Memory B cell (primary cell): ENCODE data around the gene PYDC1.
A peak's percentile ranks its signal among the peaks of the same experiment; 100 is the strongest.
"Not testable (repeated sequence)": the region's sequence is repeated elsewhere in the genome, so short reads cannot be mapped to it uniquely, and the experiment has no call there.

Experiments
- ATAC-seq: fragments of 150-1000 bp; cut with Tn5 transposase; 2 replicates; pipeline ENCODE4 v1.10.0; 2021; ENCODE audit warnings: low read depth, mild to moderate bottlenecking, moderate library complexity
- DNase-seq, 2 donors: peaks; one replicate each; pipeline ENCODE4 v3.0.0; 2022; ENCODE audit warnings: low spot score in 2 of 2
- H3K27ac Mint-ChIP-seq: one replicate; pipeline ENCODE4 v1.8.0; 2022; ENCODE audit warnings: mild to moderate bottlenecking, moderate library complexity, mixed read lengths
- H3K27me3 Mint-ChIP-seq: one replicate; pipeline ENCODE4 v1.8.0; 2022; ENCODE audit warnings: mixed read lengths
- H3K36me3 Mint-ChIP-seq: one replicate; pipeline ENCODE4 v1.8.0; 2022; ENCODE audit warnings: mild to moderate bottlenecking, mixed read lengths
- H3K4me1 Mint-ChIP-seq: one replicate; pipeline ENCODE4 v1.8.0; 2022; ENCODE audit warnings: mixed read lengths
- H3K4me3 Mint-ChIP-seq: one replicate; pipeline ENCODE4 v1.8.0; 2022; ENCODE audit warnings: mild to moderate bottlenecking, moderate library complexity, mixed read lengths
- H3K9me3 Mint-ChIP-seq: one replicate; pipeline ENCODE4 v1.8.0; 2022; ENCODE audit warnings: mixed read lengths

The PYDC1 gene

DNA sequence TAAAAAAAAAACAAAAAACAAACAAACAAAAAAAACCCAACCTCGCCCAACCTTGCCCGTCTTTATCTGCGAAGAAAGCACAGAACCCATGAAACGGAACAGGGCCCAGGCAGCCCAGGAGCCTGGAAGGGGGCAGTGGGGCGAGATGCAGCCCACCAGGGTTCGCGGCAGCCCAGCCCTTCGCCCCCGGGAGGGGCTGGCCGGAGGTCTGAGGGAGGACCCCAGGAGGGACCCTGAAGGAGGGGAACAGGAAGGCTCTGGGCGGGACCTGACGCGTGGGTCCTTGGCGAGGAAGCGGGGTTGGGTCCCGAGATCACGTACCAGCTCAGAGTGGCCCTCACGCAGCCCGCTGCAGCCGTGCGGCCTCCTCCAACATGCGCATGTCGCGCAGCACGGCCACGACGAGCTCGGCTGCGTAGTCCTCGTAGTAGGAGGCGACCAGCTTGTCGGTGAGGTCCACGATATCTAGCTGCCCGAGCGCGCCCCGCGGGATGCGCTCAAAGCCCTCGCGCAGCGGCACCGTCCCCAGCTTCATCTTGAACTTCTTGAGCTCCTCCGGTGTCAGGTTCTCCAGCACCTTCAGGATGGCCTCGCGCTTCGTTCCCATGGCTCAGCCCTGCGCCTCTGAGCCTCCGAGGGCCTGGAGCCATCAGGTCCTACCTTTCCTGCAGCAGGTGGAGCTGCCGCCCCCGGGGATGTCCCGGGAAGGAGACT lies at the start of gene PYDC1:
TSS of gene PYDC1 (minus strand) at position 714 of the 714 bp plus-strand sequence. CDS start at position 607, 107 bp downstream.
- peak within 1 kb of the TSS; percentile 82 for H3K4me3 Mint-ChIP-seq

GRCh38 chr16:31265329-31266245 lies 48.7 kb upstream of the PYDC1 start:
- peak; percentile 41 to 53 for DNase-seq
- Mint-ChIP-seq H3K27ac (peak overlapping the region; percentile 93), H3K4me1 (peaks cover 39% of the 10 kb centered on the region), H3K36me3 (peaks cover 28% of the 10 kb centered on the region), H3K9me3 (no peaks in the 10 kb centered on the region), H3K27me3 (no peaks in the 10 kb centered on the region), H3K4me3 (peak overlapping the region; percentile 71)
- peak; percentile 95 for ATAC-seq

More for the DNA sequence above, at the start of gene PYDC1:
- Mint-ChIP-seq H3K36me3 (no peaks in the 10 kb centered on the region), H3K4me1 (peaks cover 31% of the 10 kb centered on the region), H3K27ac (no peak within 1 kb of the TSS), H3K9me3 (no peaks in the 10 kb centered on the region), H3K27me3 (peaks cover 22% of the 10 kb centered on the region)
- DNase-seq (peak in 1 of 2 donors; percentile 38), ATAC-seq (peak; percentile 7)

GRCh38 chr16:31262084-31262483 lies 45.1 kb upstream of the PYDC1 start:
- no peak overlapping the region for H3K27ac Mint-ChIP-seq
- no peaks in the 10 kb centered on the region for H3K9me3 Mint-ChIP-seq
- peaks cover 45% of the 10 kb centered on the region for H3K4me1 Mint-ChIP-seq
- peak overlapping the region; percentile 38 for H3K4me3 Mint-ChIP-seq
- peaks cover 11% of the 10 kb centered on the region for H3K36me3 Mint-ChIP-seq
- H3K27me3 Mint-ChIP-seq: no peaks in the 10 kb centered on the region
- DNase-seq (no peak), ATAC-seq (no peak)

GRCh38 chr16:31260136-31260931 lies 43.4 kb upstream of the PYDC1 start:
- peaks cover 38% of the 10 kb centered on the region for H3K4me1 Mint-ChIP-seq
- H3K27ac Mint-ChIP-seq: peak overlapping the region; percentile 77

GRCh38 chr16:31258366-31258765 lies 41.4 kb upstream of the PYDC1 start:
- H3K4me1 Mint-ChIP-seq: peaks cover 42% of the 10 kb centered on the region
- H3K9me3 Mint-ChIP-seq: no peaks in the 10 kb centered on the region
- DNase-seq (no peak), ATAC-seq (no peak)
- no peak overlapping the region for H3K4me3 Mint-ChIP-seq
- peaks cover 4% of the 10 kb centered on the region for H3K36me3 Mint-ChIP-seq
- H3K27ac Mint-ChIP-seq: no peak overlapping the region
- H3K27me3 Mint-ChIP-seq: no peaks in the 10 kb centered on the region

More at GRCh38 chr16:31260136-31260931, 43.4 kb upstream of the PYDC1 start:
- Mint-ChIP-seq H3K36me3 (peaks cover 4% of the 10 kb centered on the region), H3K4me3 (peak overlapping the region; percentile 84), H3K27me3 (no peaks in the 10 kb centered on the region), H3K9me3 (no peaks in the 10 kb centered on the region)
- no peak for ATAC-seq
- no peak for DNase-seq

DNA sequence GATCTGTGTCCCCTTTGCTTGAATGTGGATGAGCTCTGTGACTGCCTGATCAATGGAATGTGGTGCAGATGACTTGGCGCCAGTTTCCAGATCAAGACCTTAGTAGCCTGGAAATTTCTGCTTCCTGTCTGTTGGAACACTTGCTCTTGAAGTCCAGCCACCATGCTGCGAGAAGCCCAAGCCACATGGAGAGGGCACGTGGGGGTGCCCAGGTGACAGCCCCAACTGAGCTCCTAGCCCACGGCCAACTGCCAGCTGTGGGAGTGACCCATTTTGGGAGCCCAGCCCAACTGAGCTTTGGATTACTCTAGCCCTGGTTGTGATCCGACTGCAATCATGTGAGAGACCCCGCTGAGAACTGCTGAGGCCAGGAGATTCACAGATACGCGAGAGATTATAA lies 39.5 kb upstream of the PYDC1 start:
- H3K27ac Mint-ChIP-seq: no peak overlapping the region
- no peaks in the 10 kb centered on the region for H3K36me3 Mint-ChIP-seq
- ATAC-seq (no peak), DNase-seq (no peak)
- no peaks in the 10 kb centered on the region for H3K9me3 Mint-ChIP-seq
- H3K27me3 Mint-ChIP-seq: peaks cover 4% of the 10 kb centered on the region
- no peak overlapping the region for H3K4me3 Mint-ChIP-seq
- peaks cover 30% of the 10 kb centered on the region for H3K4me1 Mint-ChIP-seq

GRCh38 chr16:31253642-31254045 lies 36.7 kb upstream of the PYDC1 start:
- Mint-ChIP-seq H3K27me3 (peaks cover 4% of the 10 kb centered on the region), H3K36me3 (no peaks in the 10 kb centered on the region), H3K4me1 (peaks cover 15% of the 10 kb centered on the region), H3K27ac (no peak overlapping the region), H3K4me3 (peak overlapping the region; percentile 7), H3K9me3 (no peaks in the 10 kb centered on the region)
- ATAC-seq (peak; percentile 43), DNase-seq (no peak)

- Mint-ChIP-seq H3K9me3 (no peaks in the 10 kb centered on the region), H3K36me3 (no peaks in the 10 kb centered on the region), H3K4me3 (no peak overlapping the region), H3K27me3 (peaks cover 4% of the 10 kb centered on the region), H3K27ac (no peak overlapping the region), H3K4me1 (peaks cover 13% of the 10 kb centered on the region)
- no peak for ATAC-seq
- no peak for DNase-seq
Observed at GRCh38 chr16:31251435-31251834, 34.5 kb upstream of the PYDC1 start.

- ATAC-seq: no peak
- Mint-ChIP-seq H3K27ac (no peak overlapping the region), H3K9me3 (no peaks in the 10 kb centered on the region), H3K27me3 (peaks cover 4% of the 10 kb centered on the region), H3K36me3 (no peaks in the 10 kb centered on the region), H3K4me1 (peaks cover 13% of the 10 kb centered on the region), H3K4me3 (no peak overlapping the region)
- DNase-seq: no peak
Observed at GRCh38 chr16:31250782-31251384, 33.9 kb upstream of the PYDC1 start.

GRCh38 chr16:31248344-31248743 lies 31.4 kb upstream of the PYDC1 start:
- DNase-seq: no peak
- H3K27ac Mint-ChIP-seq: no peak overlapping the region
- peaks cover 4% of the 10 kb centered on the region for H3K27me3 Mint-ChIP-seq
- ATAC-seq: no peak
- H3K4me1 Mint-ChIP-seq: peaks cover 9% of the 10 kb centered on the region
- H3K36me3 Mint-ChIP-seq: no peaks in the 10 kb centered on the region
- no peaks in the 10 kb centered on the region for H3K9me3 Mint-ChIP-seq
- no peak overlapping the region for H3K4me3 Mint-ChIP-seq

GRCh38 chr16:31246296-31246695 lies 29.4 kb upstream of the PYDC1 start:
- H3K4me1 Mint-ChIP-seq: peaks cover 7% of the 10 kb centered on the region
- no peak overlapping the region for H3K27ac Mint-ChIP-seq

DNA sequence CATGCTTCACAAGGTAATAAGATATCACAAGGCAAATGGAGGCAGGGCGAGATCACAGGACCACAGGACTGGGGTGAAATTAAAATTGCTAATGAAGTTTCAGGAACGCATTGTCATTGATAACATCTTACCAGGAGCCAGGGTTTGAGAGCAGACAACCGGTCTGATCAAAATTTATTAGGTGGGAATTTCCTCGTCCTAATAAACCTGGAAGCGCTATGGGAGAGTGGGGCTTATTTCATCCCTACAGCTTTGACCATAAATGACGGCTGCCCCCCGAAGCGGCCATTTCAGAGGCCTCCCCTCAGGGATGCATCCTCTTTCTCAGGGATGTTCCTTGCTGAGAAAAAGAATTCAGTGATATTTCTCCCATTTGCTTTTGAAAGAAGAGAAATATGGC lies 28.7 kb upstream of the PYDC1 start:
- ATAC-seq, H3K4me1 Mint-ChIP-seq, H3K27ac Mint-ChIP-seq, H3K9me3 Mint-ChIP-seq, DNase-seq, H3K27me3 Mint-ChIP-seq, H3K4me3 Mint-ChIP-seq, H3K36me3 Mint-ChIP-seq: not testable (repeated sequence)

More at GRCh38 chr16:31246296-31246695, 29.4 kb upstream of the PYDC1 start:
- no peaks in the 10 kb centered on the region for H3K27me3 Mint-ChIP-seq
- ATAC-seq (no peak), DNase-seq (no peak)
- no peaks in the 10 kb centered on the region for H3K9me3 Mint-ChIP-seq
- no peaks in the 10 kb centered on the region for H3K36me3 Mint-ChIP-seq
- no peak overlapping the region for H3K4me3 Mint-ChIP-seq
